ENCODE data around the gene ELMOD3. TPM values are rescaled to one million over a fixed set of nuclear protein-coding genes. Genes with fewer than 3 reads are reported as not detected.

Gene ELMOD3
- total and polyA plus RNA-seq, 2 of the 8 experiments (the other 6 are each of a cell fraction or from before 2014, with no cell fraction given), result 8.5 to 10.2 TPM

- Histone ChIP-seq H3K9me3 (ENCODE audit: insufficient read depth in 2 of 2, low read depth in 1 of 2, low read length in 1 of 2) (peaks cover 4 to 10% of the 10 kb centered on the region in 2 experiments; a peak in 3 of 4 replicates), H3K56ac (replicated peaks; ENCODE audit: insufficient read length, low read depth, low read length) (no peak overlapping the region), H2AFZ (ENCODE audit: low read length) (no peak overlapping the region), H2BK120ac (replicated peaks; ENCODE audit: low read depth, low read length) (no peak overlapping the region), H2BK20ac (ENCODE audit: low read length) (no peak overlapping the region), H2AK5ac (ENCODE audit: low read depth, low read length) (no peak overlapping the region), H3K9ac (replicated peaks in 1 of 4; ENCODE audit: extremely low read depth in 1 of 4, low read depth in 3 of 4, low read length in 3 of 4) (no peak overlapping the region), H3K18ac (ENCODE audit: extremely low read depth, low read length) (no peak overlapping the region), H4K8ac (ENCODE audit: extremely low read depth, insufficient read depth, low read length) (peak overlapping the region; percentile 35; the same call in 1 of the 2 replicates), H2BK5ac (ENCODE audit: low read depth, low read length) (no peak overlapping the region), H2BK12ac (ENCODE audit: low read depth, low read length) (no peak overlapping the region), H3K27me3 (replicated peaks in 1 of 4; ENCODE audit: control insufficient read depth in 3 of 4, extremely low read depth in 1 of 4, insufficient read depth in 3 of 4, low read length in 3 of 4) (no peaks in the 10 kb centered on the region), H3K4ac (replicated peaks; ENCODE audit: insufficient read length, low read depth, low read length) (no peak overlapping the region), H3K79me2 (ENCODE audit: control insufficient read depth in 1 of 2, insufficient read depth in 2 of 2, low read length in 2 of 2) (no peaks in the 10 kb centered on the region), H3K27ac (ENCODE audit: low read depth, low read length) (no peak overlapping the region), H4K5ac (ENCODE audit: insufficient read length, low read depth, low read length) (no peak overlapping the region), H3K4me1 (replicated peaks in 1 of 4; ENCODE audit: control insufficient read depth in 3 of 4, insufficient read depth in 4 of 4, low read length in 3 of 4) (no peaks in the 10 kb centered on the region), H3K23ac (ENCODE audit: insufficient read length) (no peak overlapping the region), H2BK15ac (ENCODE audit: low read length) (no peak overlapping the region), H3K36me3 (ENCODE audit: control insufficient read depth in 2 of 4, insufficient read depth in 4 of 4, low read length in 3 of 4) (peaks cover 0 to 11% (median 1%) of the 10 kb centered on the region in 4 experiments; a peak in 4 of 8 replicates), H3K23me2 (ENCODE audit: low read depth, low read length) (no peaks in the 10 kb centered on the region), H3K79me1 (ENCODE audit: low read depth, low read length) (no peaks in the 10 kb centered on the region), H3K4me3 (ENCODE audit: extremely low read depth in 1 of 4, insufficient read depth in 2 of 4, low read depth in 3 of 4, low read length in 4 of 4) (no peak overlapping the region), H4K91ac (replicated peaks; ENCODE audit: insufficient read length, low read length) (no peak overlapping the region), H4K20me1 (replicated peaks in 1 of 2; ENCODE audit: control insufficient read depth in 1 of 2, insufficient read depth in 2 of 2, low read length in 2 of 2) (no peaks in the 10 kb centered on the region), H3K4me2 (ENCODE audit: insufficient read depth in 1 of 2, low read depth in 2 of 2, low read length in 2 of 2) (no peak overlapping the region), H3K14ac (ENCODE audit: insufficient read length) (no peak overlapping the region)
- DNase-seq (ENCODE audit: low read depth in 1 of 2, low spot score in 2 of 2) (no peak), FAIRE-seq (no peak)
- CTCF ChIA-PET (ENCODE audit: partially characterized antibody), result interaction anchor here (0.8 to 1.0 kb wide), 3 partner anchors 10 to 452 kb away, joined by 3 to 4 read pairs (median 3); no protein-coding TSS in a partner anchor
- WGBS, 2 experiments (ENCODE audit: extremely low coverage in 1 of 2, insufficient coverage in 1 of 2, insufficient read length in 1 of 2, insufficient replicate concordance in 2 of 2, low coverage in 1 of 2, low lambda C conversion rate in 2 of 2, missing lambda C conversion rate in 1 of 2), result 97% methylated on average over 11 of the region's 11 CpGs; no CpG with 5 or more reads in 1 of the 2 experiments
- POLR2A ChIA-PET (ENCODE audit: partially characterized antibody), result interaction anchor here (0.8 to 1.4 kb wide), 4 partner anchors 11 to 171 kb away, joined by 3 read pairs; no protein-coding TSS in a partner anchor
- no peak for TF ChIP-seq BACH1 (IDR thresholded peaks at IDR 0.05; ENCODE audit: low read length)
- no peak for TF ChIP-seq CTBP2 (IDR thresholded peaks at IDR 0.05; ENCODE audit: borderline replicate concordance, insufficient read depth, insufficient read length, low read length)
- TF ChIP-seq GTF2F1 (IDR thresholded peaks at IDR 0.05; ENCODE audit: borderline replicate concordance, low read depth, low read length), result no peak
- TF ChIP-seq EZH2 (IDR thresholded peaks at IDR 0.05; ENCODE audit: low read depth, low read length, severe bottlenecking), result no peak
- TF ChIP-seq BRCA1 (IDR thresholded peaks at IDR 0.05; ENCODE audit: low read depth, low read length), result no peak
- TF ChIP-seq RFX5 (IDR thresholded peaks at IDR 0.05; ENCODE audit: borderline replicate concordance, low read depth, low read length), result no peak
- no peak for TF ChIP-seq RNF2 (IDR thresholded peaks at IDR 0.05; ENCODE audit: borderline replicate concordance, low read depth, low read length, missing control alignments, poor library complexity, severe bottlenecking)
- TF ChIP-seq SP4 (IDR thresholded peaks at IDR 0.05; ENCODE audit: low read length), result no peak
- no peak for TF ChIP-seq HDAC6 (IDR thresholded peaks at IDR 0.05; ENCODE audit: low read depth, low read length)
- no peak for TF ChIP-seq SP2 (IDR thresholded peaks at IDR 0.05; ENCODE audit: low read length)
Measured at GRCh38 chr2:85377083-85377482, 22.5 kb downstream of the ELMOD3 start.

All from H1 (cell line).